Testis (tissue), 3 donors: Measurements from ENCODE around the gene LSM3. TPM values are rescaled to one million over a fixed set of nuclear protein-coding genes. Genes with fewer than 3 reads are reported as not detected.

Experiments
- DNase-seq: peaks from one replicate; pipeline ENCODE4 v3.0.0-alpha.2; 2019
- H3K27ac ChIP-seq, 2 donors: fragments of 200-600 bp; sonication (generic); one replicate each; pipeline ENCODE4 v1.5.1; 2019
- H3K27me3 ChIP-seq: fragments of 200-600 bp; sonication (generic); one replicate; pipeline ENCODE4 v1.5.1; 2019
- H3K36me3 ChIP-seq: fragments of 200-600 bp; sonication (generic); one replicate; pipeline ENCODE4 v1.5.1; 2017; ENCODE audit warnings: low read depth; ENCODE audit errors: missing control alignments
- H3K4me1 ChIP-seq: fragments of 200-600 bp; sonication (generic); one replicate; pipeline ENCODE4 v1.5.1; 2019
- H3K4me3 ChIP-seq, 2 donors: fragments of 200-600 bp; sonication (generic); one replicate each; pipeline ENCODE4 v1.5.1; 2017 to 2019
- H3K9me3 ChIP-seq: fragments of 200-600 bp; sonication (generic); one replicate; pipeline ENCODE4 v1.5.1; 2017
- POLR2A ChIP-seq: fragments of 450-650 bp; IDR thresholded peaks from one replicate; pipeline ENCODE4 v1.6.1; 2017; ENCODE audit warnings: antibody characterized with exemption, mild to moderate bottlenecking, moderate library complexity
- WGBS, 2 donors: methylation state at CpG; one replicate each; pipeline ENCODE4 v1.1.5; 2018; 5-methylcytosine and 5-hydroxymethylcytosine counted together
- intact Hi-C: fragments of 100-400 bp; cut with DNase I; formaldehyde crosslinking; loops from one replicate; pipeline ENCODE4 v1.15.1; 2023; ENCODE audit warnings: low total_unique reads
- polyA plus RNA-seq: library from polyadenylated mRNA; stranded (reverse); fragments of 350-450 nt; fragmentation: Illumina TruSeq; extraction: RNeasy Lipid Tissue Mini Kit (QIAGEN cat#74804); gene quantifications from one replicate; pipeline ENCODE4 v1.2.3, GENCODE V29; 2014; ENCODE audit warnings: low read depth, low replicate concordance; ENCODE audit not compliant: insufficient read depth
- total RNA-seq, 2 donors: library from RNA; depleted of rRNA; stranded (reverse); fragments of >200 nt; gene quantifications; one replicate each; pipeline ENCODE4 v1.2.3, GENCODE V29; 2016
- TF ChIP-seq, protein P1 (sequence below), 3 experiments: fragments of 450-650 bp in 2 of 3; fragments of 200-600 bp in 1 of 3; sonication (generic) in 1 of 3; IDR thresholded peaks; one replicate each; pipeline ENCODE4 v1.5.1; 2016 to 2019; ENCODE audit warnings: antibody characterized with exemption in 3 of 3, mild to moderate bottlenecking in 2 of 3, moderate library complexity in 1 of 3

Gene LSM3
- total and polyA plus RNA-seq, 3 donors from 2014 or later = 13.6 to 21.2 (median 14.9) TPM

DNA sequence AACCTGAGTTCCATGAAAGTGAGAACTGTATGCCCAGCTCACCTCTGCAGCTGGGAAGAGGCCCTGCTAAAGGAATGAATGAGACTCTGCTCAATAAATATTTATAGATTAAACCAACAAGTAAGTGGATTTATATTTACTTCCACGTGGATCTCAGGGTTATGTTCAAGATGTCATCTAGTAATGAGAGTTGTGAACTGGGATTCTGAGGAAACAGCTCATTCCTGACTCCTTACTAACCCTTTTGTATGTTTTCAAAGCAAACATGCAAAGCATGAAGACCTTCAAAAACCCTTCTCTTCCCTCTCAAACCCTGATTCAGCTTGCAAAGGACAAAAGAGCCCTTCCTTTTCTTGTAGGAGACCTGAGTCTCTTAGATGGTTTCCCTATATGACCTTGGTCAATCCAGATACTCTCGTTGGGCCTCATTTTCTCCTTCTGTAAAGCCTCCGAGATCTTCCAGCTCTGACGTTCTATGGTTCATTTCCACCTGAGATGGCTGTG is 53.4 kb downstream of the LSM3 start:
- intact Hi-C loops = no loop called here
- Histone ChIP-seq H3K9me3 (no peaks in the 10 kb centered on the region), H3K27me3 (no peaks in the 10 kb centered on the region), H3K4me3 (no peak overlapping the region), H3K27ac (no peak overlapping the region), H3K4me1 (no peaks in the 10 kb centered on the region), H3K36me3 (no peaks in the 10 kb centered on the region)
- DNase-seq = no peak
- TF ChIP-seq, protein P1, sequence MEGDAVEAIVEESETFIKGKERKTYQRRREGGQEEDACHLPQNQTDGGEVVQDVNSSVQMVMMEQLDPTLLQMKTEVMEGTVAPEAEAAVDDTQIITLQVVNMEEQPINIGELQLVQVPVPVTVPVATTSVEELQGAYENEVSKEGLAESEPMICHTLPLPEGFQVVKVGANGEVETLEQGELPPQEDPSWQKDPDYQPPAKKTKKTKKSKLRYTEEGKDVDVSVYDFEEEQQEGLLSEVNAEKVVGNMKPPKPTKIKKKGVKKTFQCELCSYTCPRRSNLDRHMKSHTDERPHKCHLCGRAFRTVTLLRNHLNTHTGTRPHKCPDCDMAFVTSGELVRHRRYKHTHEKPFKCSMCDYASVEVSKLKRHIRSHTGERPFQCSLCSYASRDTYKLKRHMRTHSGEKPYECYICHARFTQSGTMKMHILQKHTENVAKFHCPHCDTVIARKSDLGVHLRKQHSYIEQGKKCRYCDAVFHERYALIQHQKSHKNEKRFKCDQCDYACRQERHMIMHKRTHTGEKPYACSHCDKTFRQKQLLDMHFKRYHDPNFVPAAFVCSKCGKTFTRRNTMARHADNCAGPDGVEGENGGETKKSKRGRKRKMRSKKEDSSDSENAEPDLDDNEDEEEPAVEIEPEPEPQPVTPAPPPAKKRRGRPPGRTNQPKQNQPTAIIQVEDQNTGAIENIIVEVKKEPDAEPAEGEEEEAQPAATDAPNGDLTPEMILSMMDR (IDR thresholded peaks at IDR 0.05) = no peak
- TF ChIP-seq POLR2A = no peak
- 78 to 86% methylated on average over 4 of the region's 4 CpGs for WGBS, 2 donors

DNA sequence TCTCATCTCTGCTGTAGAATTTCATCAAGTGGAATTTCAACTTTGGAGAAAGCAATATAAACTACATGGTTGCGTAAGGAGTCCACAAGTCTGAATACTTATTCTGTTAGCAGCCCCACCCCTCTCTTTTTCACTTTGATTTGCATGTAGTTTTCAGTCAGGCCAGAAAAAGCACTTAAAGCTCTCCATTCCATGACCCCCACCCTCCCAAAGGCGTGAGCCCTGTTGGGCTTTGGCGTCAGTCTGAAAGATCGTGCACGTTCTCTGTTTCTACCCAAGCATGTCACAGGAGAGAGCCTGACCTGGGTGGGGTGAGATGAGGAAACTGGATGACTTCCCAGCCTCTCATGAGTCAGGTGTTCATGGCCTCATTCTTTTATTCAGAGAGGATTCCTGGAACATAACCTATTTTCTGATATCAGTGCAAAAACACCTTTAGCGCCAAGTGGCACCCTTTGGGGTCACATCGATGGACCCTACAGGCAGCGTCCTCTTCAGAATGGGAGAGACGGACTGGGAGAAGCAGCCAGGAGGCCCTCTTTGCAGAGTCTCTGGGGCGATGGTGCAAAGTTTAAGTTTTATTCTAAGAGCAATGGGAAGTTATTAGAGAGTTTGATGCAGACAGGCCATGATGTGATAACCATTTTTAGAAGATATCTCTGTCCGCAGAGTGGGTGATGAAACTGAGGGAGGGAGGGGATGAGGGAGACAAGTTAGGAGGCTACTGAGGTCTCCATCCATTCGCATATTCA is 55.8 kb downstream of the LSM3 start:
- no peaks in the 10 kb centered on the region for H3K9me3 ChIP-seq
- H3K36me3 ChIP-seq = no peaks in the 10 kb centered on the region
- H3K4me3 ChIP-seq = no peak overlapping the region
- WGBS, 2 donors = 83 to 86% methylated on average over 12 of the region's 12 CpGs
- no peaks in the 10 kb centered on the region for H3K4me1 ChIP-seq
- TF ChIP-seq POLR2A = no peak
- TF ChIP-seq, protein P1 (IDR thresholded peaks at IDR 0.05) = no peak
- no peaks in the 10 kb centered on the region for H3K27me3 ChIP-seq
- intact Hi-C loops = no loop called here
- peak; percentile 42 for DNase-seq
- H3K27ac ChIP-seq = no peak overlapping the region

DNA sequence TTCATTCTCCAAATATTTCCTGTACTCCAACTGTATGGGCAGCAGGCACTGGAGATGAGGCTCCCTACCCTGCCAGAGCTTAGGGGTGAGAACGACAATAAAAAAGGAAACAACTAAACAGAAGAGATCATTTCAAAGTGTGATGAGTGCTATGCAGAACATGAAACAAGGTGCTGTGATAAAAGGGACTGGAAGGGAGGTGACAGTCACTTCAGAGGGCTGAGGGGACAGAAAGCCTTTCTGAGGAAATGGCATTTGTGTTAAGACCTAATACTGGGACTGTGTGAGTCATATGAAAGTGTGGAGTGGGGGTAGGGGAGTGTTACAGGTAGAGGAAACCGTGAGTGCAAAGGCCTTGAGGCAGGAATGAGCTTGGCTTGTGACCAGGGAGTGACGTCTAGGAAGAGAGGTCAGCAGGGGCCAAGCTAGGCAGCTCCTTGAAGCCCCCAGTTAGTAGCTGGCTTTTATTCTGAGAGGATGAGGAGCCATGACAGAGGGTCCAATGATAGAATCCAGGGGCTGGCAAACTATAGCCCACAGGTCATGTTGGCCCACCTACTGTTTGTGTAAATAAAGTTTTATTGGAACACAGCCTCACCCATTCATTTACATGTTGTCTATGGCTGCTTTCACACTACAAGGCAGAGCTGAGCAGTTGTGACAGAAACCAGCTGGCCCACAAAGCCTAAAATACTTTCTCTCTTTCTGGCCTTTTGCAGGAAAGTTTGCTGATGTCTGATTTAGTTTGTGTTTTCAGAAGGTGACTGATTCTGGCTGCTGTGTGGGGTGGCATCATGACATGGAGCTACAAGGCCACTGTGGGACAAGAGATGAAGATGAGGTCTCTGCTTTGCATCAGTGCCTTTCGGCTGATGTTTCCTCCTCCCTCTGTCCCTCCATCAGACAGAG is 56.6 kb downstream of the LSM3 start:
- Histone ChIP-seq H3K27me3 (no peaks in the 10 kb centered on the region), H3K4me1 (no peaks in the 10 kb centered on the region), H3K9me3 (no peaks in the 10 kb centered on the region), H3K27ac (no peak overlapping the region), H3K36me3 (no peaks in the 10 kb centered on the region), H3K4me3 (no peak overlapping the region)
- WGBS, 2 donors = 70% methylated on average over 4 of the region's 4 CpGs
- intact Hi-C loops = no loop called here
- no peak for TF ChIP-seq POLR2A
- TF ChIP-seq, protein P1 (IDR thresholded peaks at IDR 0.05) = no peak
- DNase-seq = no peak

DNA sequence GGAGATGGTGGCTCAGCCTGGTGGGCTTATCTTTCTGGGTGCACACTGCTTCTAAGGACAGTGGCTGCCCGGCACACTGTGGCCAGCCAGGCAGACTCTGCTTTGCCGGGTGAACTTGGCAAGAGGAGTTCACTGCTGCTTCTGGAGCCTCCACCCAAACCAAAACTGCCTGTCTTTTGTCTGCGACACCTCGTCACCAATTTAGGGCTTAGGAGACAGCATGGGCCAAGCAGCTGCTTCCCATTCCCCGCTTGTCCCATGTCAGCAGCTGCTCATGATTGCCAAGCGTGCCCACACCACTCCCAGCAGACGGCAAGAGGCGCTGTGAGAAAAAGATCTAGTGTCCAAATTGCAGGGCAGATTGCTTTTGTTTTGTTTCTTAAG is 57.3 kb downstream of the LSM3 start:
- H3K4me1 ChIP-seq = no peaks in the 10 kb centered on the region
- H3K27ac ChIP-seq = no peak overlapping the region
- no peaks in the 10 kb centered on the region for H3K9me3 ChIP-seq
- H3K27me3 ChIP-seq = no peaks in the 10 kb centered on the region
- DNase-seq = no peak
- H3K4me3 ChIP-seq = no peak overlapping the region
- no peak for TF ChIP-seq POLR2A
- TF ChIP-seq, protein P1 (IDR thresholded peaks at IDR 0.05) = no peak
- 87 to 92% methylated on average over 6 to 8 of the region's 8 CpGs for WGBS, 2 donors
- no peaks in the 10 kb centered on the region for H3K36me3 ChIP-seq
- intact Hi-C loops = no loop called here
